GM19239 (cell line): Measurements from ENCODE around the gene CSF3.

ENCODE experiments used
- DNase-seq: peaks from one replicate; pipeline ENCODE4 v3.0.0; 2011; ENCODE audit warnings: low spot score; ENCODE audit not compliant: insufficient read length
- FAIRE-seq: peaks from 2 replicates; lab custom pipeline; 2011; peaks lifted over from hg19 to GRCh38; lab: Jason Lieb, UNC

Gene CSF3

DNA sequence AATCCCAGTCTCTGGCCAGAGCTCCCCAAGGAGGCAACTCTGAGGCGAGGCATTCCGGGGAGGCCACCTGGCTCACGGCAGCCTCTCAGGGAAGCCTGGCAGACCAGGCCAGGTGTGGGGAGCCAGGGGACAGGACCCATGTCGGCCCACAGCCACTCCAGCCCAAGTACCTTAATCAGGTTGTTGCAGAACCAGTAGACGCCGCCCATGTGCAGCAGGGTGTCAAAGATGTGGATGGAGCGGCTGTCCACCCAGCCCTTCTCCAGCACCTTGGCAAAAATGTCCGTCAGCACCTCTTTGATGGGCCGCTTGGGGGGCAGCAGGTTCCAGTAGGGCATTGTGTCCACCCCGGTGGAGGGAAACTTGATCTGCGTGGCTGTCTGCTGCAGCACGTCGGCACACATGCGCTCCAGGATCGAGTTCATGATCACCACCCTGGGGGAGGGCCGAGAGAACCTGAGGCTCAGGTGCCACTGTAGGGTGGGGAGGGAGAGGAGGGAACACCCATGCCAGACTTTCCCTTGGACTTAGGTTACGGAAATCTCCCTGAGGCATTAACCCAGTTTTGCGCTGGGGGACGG, 7.8 kb downstream of the CSF3 start:
- DNase-seq (no peak), FAIRE-seq (no peak)

DNA sequence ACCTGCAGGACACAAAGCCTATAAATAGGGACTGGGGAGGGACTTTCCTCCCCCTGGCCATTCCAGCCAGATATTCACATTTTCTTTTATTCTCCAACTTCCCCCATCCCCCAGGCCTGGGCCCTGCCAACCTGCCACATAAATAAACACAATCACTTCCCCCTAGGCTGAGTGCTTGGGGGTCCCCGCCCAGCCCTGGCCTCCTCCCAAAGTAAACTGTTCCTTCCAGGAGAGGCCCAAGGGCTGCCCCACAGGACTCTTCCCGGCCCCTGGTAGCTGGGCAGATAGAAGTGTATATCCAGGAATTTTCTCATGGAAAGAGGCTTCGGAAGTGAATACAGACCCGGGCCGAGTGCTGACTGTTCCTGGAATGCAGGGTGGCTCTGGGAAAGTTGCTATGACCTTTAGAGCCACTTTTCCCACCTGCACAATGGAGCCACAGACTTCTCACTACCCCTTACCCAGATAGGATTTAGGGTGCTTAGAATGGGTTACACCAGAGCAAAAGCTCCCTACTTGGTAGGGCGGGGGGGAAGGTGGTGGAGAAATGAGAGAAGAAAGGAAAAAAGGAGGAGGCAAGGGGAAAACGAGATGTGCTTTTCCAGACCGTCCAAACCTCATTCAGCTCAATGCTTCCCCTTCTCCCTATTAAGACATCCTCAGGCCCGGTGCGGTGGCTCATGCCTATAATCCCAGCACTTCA, 8.5 kb downstream of the CSF3 start:
- DNase-seq = no peak
- FAIRE-seq = no peak

DNA sequence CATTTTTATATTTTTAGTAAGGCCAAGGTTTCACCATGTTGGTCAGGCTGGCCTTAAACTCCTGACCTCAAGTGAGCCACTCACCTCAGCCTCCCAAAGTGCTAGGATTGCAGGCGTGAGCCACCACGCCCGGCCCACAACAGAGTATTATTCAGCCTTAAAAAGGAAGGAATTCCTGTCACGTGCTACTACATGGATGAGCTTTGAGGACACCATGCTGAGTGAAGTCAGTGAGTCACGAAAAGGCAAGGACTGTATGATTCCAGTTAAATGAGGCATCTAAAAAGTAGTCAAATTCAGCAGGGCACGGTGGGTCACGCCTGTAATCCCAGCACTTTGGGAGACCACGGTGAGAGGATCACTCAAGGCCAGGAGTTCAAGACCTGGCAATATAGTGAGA, 9.7 kb downstream of the CSF3 start:
- no peak for DNase-seq
- FAIRE-seq = no peak

DNA sequence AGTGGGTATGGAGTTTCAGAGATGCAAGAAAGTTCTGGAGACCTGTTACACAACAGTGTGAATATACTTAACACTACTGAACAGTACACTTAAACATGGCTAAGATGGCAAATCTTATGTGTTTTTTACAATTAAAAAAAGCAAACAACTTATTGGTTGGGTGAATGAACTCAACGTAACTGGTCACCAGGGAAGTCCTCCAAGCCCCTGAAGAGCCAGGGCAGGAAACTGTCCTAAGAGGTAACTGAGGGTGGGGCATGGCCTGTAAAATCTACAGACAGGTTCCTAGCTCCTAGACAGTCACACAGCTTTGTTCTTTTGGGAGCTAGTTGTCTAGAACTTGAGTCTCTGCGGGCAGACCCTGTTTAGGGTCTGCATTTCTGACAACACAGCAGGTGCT, 10.3 kb downstream of the CSF3 start:
- FAIRE-seq (no peak), DNase-seq (no peak)

DNA sequence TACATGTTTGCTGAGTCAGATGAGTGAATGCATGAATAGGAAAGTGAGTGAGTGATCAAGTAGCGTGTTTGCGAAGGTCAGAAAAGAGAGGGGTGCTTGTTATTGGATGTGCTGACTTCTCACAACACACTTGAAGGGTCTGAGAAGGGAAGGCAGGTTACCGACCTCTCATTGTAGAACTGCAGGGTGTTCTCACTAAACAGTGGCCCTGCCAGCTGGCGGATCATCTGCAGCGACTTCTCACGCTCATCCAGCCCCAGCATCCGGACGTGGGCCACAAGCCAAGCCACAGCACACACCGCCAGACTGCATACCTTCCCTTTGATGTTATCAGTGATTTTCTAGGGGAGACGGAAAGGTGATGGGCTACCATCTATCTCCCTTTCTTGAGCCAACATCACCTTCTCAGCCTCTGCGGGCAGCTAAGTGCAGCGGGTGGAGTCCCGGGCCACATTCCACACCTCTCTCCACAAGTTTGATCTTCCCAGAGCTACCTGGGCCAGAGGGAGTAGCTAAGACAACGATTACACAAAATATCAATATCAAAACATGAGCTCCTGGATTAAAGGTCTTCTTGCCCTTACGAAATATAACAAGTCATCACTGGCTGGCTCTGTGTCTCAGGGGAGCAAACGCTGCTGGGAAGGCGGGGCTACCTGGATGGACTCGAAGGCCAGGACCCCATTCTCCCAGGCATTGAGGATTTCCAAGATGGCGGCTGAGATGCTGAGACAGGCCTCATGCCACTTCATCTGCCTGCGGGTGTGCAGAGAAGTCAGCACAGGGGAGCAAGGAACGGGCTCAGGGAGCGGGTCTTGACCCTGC, 11.0 kb downstream of the CSF3 start:
- FAIRE-seq = no peak

DNA sequence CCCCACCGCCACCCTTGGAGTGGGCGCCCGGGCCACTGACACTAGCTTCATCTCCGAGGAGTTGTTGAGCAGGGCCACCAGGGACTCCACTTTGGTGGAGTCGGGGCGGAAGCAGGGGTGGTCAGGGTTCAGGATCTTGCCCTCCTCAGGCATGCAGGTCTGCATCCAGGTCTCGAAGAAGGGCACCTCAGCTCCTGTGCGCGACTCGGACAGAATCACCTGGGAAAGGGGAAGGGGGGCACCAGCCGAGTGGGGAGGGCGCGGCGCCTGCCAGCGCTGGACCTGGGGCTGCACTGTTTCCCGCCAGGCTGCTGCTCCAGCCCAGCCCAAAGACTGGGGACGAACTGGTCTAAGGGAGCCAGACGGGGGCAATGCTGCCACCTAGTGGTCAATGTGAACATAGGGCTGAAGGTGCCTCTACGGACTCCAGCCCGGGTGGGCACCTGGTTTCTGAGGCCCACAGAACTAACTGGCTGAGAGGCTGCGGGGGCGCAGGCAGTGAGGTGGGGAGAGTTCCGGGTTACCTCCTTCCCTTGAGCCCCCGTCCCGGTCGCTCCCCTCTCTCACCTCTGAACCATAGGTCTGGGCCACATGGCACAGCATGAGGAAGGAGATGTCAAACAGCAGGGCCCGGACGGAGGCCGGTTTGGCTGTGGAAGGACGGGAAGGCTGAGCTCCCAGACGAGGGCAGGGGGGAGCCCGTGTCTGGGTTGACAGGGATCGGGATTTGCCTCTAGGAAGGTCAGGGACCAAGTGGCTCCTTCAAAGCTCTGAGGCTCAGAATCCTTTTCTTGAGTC, 11.8 kb downstream of the CSF3 start:
- DNase-seq (peak; percentile 95), FAIRE-seq (peak; percentile 68)

More for the DNA sequence above, 11.0 kb downstream of the CSF3 start:
- no peak for DNase-seq

DNA sequence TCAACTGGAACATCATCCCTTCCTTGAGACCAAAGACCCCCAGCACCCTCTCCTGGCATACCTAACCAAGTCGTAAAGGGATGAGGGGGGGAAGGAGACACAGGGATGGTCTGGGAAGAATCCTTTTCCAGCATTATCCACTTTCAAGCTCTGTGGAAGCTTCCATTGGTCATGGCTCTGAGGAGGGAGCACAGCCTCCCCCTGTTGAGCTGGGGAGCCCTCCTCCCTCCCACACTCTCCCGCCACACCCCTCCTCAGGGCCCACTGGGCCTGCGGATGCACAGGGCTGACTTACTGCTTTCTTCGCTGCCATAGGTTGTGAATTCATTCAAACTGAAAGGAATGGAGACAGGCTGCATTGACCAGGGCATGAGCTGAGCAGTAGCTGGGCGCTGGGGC, 12.4 kb downstream of the CSF3 start:
- DNase-seq (no peak), FAIRE-seq (no peak)

- no peak for DNase-seq
- FAIRE-seq = no peak
These were observed 13.4 kb downstream of the CSF3 start for GRCh38 chr17:40028595-40028994.

- DNase-seq (no peak), FAIRE-seq (no peak)
These were observed 16.5 kb downstream of the CSF3 start for GRCh38 chr17:40031706-40032105.

- FAIRE-seq (no peak), DNase-seq (no peak)
These were observed 17.4 kb downstream of the CSF3 start for GRCh38 chr17:40032322-40033320.

DNA sequence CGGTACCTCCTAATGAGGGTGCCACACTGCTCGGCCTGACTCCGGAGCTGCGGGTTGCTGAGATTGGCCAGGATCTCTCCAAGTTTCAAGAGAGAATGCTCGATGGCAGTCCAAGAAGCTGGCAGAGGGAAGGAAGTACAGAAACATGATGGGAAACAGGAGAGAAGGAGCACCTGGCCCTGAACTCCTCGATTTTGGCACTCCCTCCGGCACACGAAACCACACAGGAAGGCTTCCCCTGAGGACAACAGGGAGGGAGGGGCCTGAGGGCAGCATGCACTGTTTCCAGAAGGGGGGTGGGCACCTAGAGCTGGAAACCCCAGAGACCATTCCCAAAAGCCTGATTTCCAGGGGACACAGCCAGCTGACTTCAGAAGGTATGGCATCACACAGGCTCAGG, 18.1 kb downstream of the CSF3 start:
- FAIRE-seq (no peak), DNase-seq (no peak)

- FAIRE-seq = no peak
- no peak for DNase-seq
These were observed 19.4 kb downstream of the CSF3 start for GRCh38 chr17:40034426-40035161.

DNA sequence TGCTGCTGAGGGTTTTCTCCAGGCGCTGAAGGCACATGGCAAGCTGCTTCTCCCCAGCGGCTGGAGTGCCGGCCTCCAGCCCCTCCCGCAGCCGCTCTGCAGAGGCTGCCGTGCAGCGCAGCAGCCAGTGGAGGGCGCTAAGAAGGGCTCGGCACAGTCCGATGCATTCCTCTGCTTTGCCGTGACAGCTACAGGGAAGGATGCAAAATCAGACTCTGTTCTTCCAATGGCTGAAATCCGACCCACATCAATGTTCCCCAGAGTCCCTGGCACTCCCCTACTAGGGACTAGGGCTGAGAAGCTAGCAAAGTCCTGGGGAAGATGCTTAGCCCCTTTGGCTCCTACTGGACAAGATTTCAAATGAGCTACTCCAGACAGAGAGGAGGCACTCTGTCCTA, 19.9 kb downstream of the CSF3 start:
- DNase-seq (no peak), FAIRE-seq (no peak)

GRCh38 chr17:40038882-40039513, 23.8 kb downstream of the CSF3 start:
- DNase-seq (no peak), FAIRE-seq (no peak)

DNA sequence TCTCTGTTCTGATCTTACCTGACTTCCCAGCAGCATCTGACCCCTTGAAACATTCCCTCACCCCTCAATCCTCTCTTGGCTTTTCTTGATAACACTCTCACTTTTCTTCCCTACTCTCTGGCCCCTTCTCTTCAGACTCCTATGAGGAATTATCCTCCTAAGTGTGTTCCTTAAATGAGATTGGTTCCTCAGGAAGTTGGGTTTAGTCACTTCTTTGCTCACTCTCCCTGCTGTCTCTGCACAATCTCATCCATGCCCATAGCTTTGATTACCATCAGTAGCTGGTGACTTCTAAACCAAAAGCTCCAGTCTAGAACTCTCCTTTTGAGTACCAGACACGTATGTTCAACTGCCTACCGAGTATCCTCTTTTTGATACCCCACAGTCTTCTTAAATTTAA, 26.0 kb downstream of the CSF3 start:
- DNase-seq (no peak), FAIRE-seq (no peak)

- DNase-seq (no peak), FAIRE-seq (no peak)
These were observed 41.3 kb downstream of the CSF3 start for GRCh38 chr17:40056379-40057015.

GRCh38 chr17:40058186-40058784, 43.0 kb downstream of the CSF3 start:
- DNase-seq (no peak), FAIRE-seq (no peak)
